Activated CD8-positive, alpha-beta memory T cell treated with anti-CD3 and anti-CD28 coated beads for 4 hours (primary cell): ENCODE data around the gene NFKBIB.
A peak's percentile ranks its signal among the peaks of the same experiment; 100 is the strongest.
"Not testable (repeated sequence)": the region's sequence is repeated elsewhere in the genome, so short reads cannot be mapped to it uniquely, and the experiment has no call there.

Experiments
- DNase-seq, 2 donors: peaks; one replicate each; pipeline ENCODE4 v3.0.0-alpha.2; 2020; ENCODE audit warnings: low read depth in 2 of 2

Gene NFKBIB

GRCh38 chr19:38928391-38929001, 28.7 kb downstream of the NFKBIB start:
- no peak for DNase-seq

DNA sequence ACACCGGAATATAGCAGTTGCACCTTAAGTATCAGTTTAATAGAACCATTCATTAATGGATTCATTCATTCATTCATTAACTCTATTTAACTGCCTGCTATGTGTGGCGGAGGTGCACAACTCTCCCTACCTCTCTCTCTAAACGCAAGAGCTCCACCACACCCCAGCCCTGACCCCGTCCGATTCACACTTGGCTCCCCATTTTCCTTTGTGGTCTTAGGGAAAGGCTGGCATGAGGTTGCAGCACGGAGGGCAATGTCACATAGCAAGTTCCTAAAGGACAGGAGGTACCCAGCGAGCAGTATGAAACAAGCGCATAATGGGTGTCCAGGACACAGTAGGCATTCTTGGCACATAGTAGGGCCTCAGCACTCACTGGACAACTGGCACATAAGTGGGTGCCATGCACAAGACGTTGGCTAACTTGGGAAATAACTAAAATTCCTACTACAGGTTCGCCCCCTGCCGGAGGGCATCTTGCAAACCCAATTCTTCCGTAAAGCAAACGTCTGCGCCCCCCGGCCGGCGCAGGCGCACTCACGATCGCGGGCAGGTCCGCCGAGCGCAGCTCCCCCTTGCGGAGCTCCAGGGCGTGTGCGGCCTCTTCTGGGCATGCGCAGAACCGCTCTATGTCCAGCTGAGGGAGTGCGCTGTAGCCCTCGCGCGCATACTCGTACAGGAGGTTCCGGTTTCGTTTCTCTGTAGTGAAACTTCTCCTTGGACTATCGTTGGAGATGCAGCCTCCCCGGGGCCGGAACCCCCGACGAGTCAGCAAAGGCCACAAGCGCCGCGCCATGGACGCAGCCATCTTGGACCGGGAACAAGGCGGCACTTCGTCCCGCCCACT, 30.4 kb downstream of the NFKBIB start, which contains the start of gene SARS2:
TSS of gene SARS2 (minus strand) at position 835 of the 847 bp plus-strand sequence. CDS start at position 808, 27 bp downstream.
- peak; percentile 84 to 85 for DNase-seq

DNA sequence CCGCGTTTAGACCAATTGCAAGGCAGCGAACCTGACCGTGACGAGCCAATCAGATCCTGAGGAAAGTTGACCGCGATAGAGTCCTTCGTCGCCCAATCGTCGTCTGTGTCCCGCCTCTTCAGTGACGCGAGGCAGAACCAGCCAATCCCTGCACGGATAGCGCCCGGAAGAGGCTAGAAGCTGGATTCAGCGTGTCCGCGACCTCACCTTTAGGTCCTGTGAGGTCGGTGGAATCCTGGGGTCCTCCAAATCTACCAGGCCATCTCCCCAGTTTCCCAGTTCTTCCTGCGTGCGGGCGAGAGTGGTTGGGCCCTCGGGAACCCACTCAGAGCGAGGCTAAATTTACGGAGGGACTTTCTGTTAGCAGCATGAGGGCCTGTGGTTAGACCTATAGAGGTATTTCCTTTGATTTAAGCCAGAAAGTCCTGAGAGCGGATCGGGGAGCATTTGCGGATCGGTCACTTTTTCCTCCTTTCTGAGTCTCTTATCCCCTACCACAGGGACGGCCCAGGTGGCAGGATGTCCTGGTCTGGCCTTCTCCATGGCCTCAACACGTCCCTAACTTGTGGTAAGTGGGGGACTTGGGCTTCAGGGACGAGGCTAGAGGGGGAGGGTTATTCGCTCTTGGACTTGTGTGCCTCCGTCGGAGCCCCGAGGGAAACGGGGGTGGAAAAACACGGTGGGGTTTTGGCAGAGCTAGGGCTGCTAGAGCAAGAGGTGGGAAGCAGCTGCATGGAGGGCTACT, 31.2 kb downstream of the NFKBIB start, which contains the start of gene MRPS12:
TSS of gene MRPS12 (plus strand) at position 169 of the 745 bp plus-strand sequence. CDS start at position 520, 351 bp downstream.
- DNase-seq = peak; percentile 95 to 98

DNA sequence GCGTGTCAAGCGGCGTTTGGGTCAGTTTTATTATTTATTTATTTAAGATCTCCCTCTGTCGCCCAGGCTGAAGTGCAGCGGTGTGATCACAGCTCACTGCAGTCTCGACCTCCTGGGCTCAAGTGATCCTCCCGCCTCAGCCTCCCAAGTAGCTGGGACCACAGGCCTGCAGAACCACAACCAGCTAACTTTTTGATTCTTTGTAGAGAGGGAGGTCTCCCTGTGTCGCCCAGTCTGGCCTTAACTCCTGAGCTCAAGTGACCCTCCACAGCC, 31.7 kb downstream of the NFKBIB start:
- DNase-seq = no peak

DNA sequence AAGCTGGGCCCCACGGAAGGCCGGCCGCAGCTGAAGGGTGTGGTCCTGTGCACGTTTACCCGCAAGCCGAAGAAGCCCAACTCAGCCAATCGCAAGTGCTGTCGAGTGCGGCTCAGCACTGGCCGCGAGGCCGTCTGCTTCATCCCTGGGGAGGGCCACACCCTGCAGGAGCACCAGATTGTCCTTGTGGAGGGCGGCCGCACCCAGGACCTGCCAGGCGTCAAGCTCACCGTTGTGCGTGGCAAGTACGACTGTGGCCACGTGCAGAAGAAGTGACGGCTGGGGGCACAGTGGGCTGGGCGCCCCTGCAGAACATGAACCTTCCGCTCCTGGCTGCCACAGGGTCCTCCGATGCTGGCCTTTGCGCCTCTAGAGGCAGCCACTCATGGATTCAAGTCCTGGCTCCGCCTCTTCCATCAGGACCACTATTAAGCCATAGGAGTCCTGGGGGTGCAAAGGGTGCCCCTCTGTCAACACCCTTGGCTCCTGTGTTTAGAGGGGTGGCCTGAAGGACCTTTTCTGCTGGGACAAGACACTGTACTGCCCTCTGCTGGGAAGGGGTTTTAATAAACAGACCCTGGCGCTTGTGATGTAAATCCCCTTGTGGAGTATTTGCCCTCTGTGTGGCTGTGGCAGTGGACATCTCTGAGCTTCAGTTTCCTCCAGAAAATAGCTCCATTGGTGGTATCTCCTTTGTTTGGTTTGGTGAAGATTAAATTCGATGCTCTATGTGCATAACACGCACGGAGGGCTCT, 32.8 kb downstream of the NFKBIB start:
- DNase-seq = no peak

DNA sequence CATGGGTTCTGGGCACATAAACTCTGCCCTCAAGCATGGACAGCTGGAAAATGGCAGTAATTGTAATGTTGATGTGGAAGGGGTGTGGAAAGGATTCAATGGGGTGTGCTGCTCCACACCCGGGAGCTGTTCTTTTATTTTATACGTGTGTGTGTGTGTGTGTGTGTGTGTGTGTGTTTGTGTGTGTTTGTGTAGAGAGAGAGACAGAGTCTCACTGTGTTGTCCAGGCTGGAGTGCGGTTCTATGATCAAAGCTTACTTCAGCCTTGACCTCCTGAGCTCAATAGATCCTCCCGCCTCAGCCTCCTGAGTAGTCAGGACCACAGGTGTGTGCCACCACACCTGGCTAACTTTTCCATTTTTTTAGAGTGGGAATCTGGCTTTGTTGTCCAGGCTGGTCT, 33.8 kb downstream of the NFKBIB start:
- no peak for DNase-seq

GRCh38 chr19:38939957-38940356, 40.2 kb downstream of the NFKBIB start:
- no peak for DNase-seq

DNA sequence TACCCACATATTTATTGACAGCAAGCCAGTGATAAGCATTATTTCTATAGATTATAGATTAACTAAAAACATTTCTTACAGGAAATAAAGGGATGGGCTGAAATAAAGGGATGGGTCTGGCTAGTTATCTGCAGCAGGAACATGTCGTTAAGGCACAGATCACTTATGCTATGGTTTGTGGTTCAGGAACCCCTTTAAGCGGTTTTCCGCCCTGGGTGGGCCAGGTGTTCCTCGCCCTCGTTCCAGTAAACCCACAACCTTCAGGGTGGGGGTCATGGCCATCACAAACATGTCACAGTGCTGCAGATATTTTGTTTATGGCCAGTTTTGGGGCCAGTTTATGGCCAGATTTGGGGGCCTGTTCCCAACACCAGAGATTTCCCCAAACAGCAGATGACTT, 41.7 kb downstream of the NFKBIB start:
- not testable (repeated sequence) for DNase-seq

- no peak for DNase-seq
Observed at GRCh38 chr19:38941979-38942378, 42.2 kb downstream of the NFKBIB start.

- DNase-seq = no peak
Observed at GRCh38 chr19:38942471-38943181, 42.9 kb downstream of the NFKBIB start.

GRCh38 chr19:38944981-38945506, 45.3 kb downstream of the NFKBIB start:
- DNase-seq = no peak

GRCh38 chr19:38945562-38946228, 45.9 kb downstream of the NFKBIB start:
- no peak for DNase-seq

GRCh38 chr19:38946229-38947010, 46.7 kb downstream of the NFKBIB start:
- DNase-seq = no peak

GRCh38 chr19:38949580-38950367, 50.0 kb downstream of the NFKBIB start:
- DNase-seq = peak; percentile 65 to 79

DNA sequence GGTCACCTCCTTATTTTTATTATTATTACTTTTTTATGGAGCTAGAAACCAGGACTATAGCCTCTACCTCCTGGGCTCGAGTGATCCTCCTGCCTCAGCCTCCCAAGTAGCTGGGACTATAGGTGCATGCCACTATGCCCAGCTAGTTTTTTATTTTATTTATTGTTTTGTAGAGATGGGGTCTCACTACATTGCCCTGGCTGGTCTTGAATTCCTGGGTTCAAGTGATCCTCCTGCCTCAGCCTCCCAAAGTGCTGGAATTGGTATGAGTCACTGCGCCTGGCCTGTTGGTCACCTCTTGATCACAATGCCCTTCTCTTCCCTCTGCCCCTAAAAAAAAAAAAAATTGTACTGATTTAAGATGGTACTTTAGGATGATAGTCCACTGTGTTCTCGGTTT, 51.4 kb downstream of the NFKBIB start:
- no peak for DNase-seq

DNA sequence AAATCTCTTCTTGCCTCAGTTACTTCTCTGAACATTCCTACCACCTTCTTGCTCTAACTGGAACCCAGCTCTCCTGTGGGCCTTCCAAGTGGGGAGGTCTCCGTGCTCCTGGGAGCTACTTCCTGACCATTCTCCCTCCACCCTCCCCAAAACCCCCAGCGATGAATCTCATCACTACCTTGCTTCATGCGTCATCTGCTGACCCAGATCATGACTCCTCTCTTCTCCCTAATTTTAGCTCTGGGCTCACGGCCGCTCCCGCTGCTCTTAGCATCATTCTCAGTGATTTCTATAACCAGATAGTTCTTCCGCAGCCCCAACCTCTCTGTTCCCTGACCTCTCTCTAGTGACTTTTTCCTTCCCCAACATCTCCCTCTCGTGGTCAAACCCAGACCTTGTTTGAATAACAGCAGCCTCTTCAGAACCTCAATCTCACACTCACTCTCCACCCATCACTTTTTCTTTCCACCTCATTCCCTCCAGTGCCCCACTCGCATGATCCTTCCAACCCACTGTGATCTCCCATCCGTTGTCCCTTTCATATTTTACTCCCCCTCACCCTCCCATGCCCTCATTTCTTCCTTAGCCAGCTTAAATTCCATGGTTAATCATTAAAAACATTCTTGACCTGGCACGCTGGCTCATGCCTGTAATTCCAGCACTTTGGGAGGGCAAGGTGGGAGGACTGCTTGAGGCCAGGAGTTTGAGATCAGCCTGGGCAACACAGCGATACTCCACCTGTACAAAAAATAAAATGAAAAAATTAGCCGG, 52.8 kb downstream of the NFKBIB start:
- no peak for DNase-seq

GRCh38 chr19:38953677-38954076, 53.9 kb downstream of the NFKBIB start:
- no peak for DNase-seq

DNA sequence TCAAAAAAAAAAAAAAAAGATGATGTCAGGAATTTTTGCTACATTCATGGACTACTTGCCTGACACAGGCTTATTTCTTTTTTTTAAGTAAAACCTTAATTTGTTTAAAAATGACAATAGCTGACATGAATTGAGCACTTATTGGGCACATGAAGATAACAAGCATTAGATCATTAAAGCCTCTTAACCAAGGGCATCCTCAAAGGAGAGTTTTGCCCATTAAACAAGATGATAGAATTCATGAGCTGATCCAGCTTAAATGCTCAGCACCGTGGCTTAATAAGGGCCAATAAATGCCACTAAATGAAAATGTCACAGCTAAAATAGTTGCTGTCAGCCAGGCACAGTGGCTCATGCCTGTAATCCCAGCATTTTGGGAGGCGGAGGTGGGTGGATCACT, 56.5 kb downstream of the NFKBIB start:
- DNase-seq = no peak
